HCT116 (cell line): ENCODE data around the gene MOK. TPM values are rescaled to one million over a fixed set of nuclear protein-coding genes. Genes with fewer than 3 reads are reported as not detected.

Experiments used
- ATAC-seq: fragments of 200-7000 bp; cut with Tn5 transposase; 2 replicates; pipeline ENCODE4 v1.9.1; 2020; ENCODE audit warnings: mild to moderate bottlenecking, moderate library complexity
- BruUV-seq: library from RNA; stranded (reverse); fragments of 400-500 nt; replicated peaks from 2 replicates; lab custom pipeline; 2021; lab: Mats Ljungman, UMichigan
- CTCF ChIA-PET: fragments of 300-600 bp; sonication (Branson Sonifier 250); formaldehyde crosslinking; loops from one replicate; lab custom pipeline; 2021; ENCODE audit warnings: antibody characterized with exemption; lab: Charles Lee
- POLR2A ChIA-PET: fragments of 300-600, 350-600 bp; sonication (Branson Sonifier 250); formaldehyde crosslinking; loops from one replicate; lab custom pipeline; 2021; ENCODE audit warnings: antibody characterized with exemption; lab: Charles Lee
- RAD21 ChIA-PET, 2 experiments: fragments of 300-600 bp; sonication (Branson Sonifier 250); formaldehyde crosslinking; loops; one replicate each; lab custom pipeline; 2023; ENCODE audit warnings: low total read pairs in 2 of 2; ENCODE audit not compliant: uncharacterized antibody in 2 of 2, unreplicated experiment in 2 of 2, low non-redundant PET in 1 of 2; lab: Charles Lee
- DNase-seq: peaks from one replicate; pipeline ENCODE4 v3.0.0-alpha.2; 2010; ENCODE audit warnings: low read depth, low spot score
- H2AFZ ChIP-seq: fragments of 200-600 bp; shearing (Covaris generic), sonication (generic); 2 replicates; pipeline ENCODE4 v1.6.1; 2017; ENCODE audit warnings: low read depth, mixed run types, mixed read lengths, antibody characterized with exemption, low read length; ENCODE audit not compliant: poor library complexity, severe bottlenecking
- H3K27ac ChIP-seq: 2 replicates; pipeline ENCODE4 v1.5.1; 2012; ENCODE audit warnings: low read depth, low read length
- H3K27me3 ChIP-seq: fragments of 200-600 bp; sonication (generic); 2 replicates; pipeline ENCODE4 v1.6.1; 2016; ENCODE audit warnings: mixed run types, low read length, mixed read lengths; ENCODE audit not compliant: insufficient read depth
- H3K36me3 ChIP-seq, 2 experiments: fragments of 200-500 bp in 1 of 2; fragments of 200-600 bp in 1 of 2; sonication (Bioruptor generic) in 1 of 2; sonication (generic) in 1 of 2; 2 replicates each; pipeline versions ENCODE4 v1.5.1 to v1.6.1; 2014 to 2016; ENCODE audit warnings: low read length in 2 of 2, inconsistent platforms in 1 of 2, mixed read lengths in 1 of 2, mixed run types in 1 of 2; ENCODE audit not compliant: insufficient read depth in 2 of 2, control insufficient read depth in 1 of 2
- H3K4me1 ChIP-seq, 2 experiments: fragments of 200-600 bp in 1 of 2; sonication (generic) in 1 of 2; 2 replicates each; pipeline versions ENCODE4 v1.5.1 to v1.6.1; 2012 to 2017; ENCODE audit warnings: low read length in 2 of 2, inconsistent platforms in 1 of 2, mild to moderate bottlenecking in 1 of 2, mixed read lengths in 1 of 2, mixed run types in 1 of 2, moderate library complexity in 1 of 2; ENCODE audit not compliant: insufficient read depth in 2 of 2, control insufficient read depth in 1 of 2
- H3K4me2 ChIP-seq: fragments of 200-600 bp; sonication (generic); 2 replicates; pipeline ENCODE4 v1.6.1; 2017; ENCODE audit warnings: mixed run types, low read length, mixed read lengths
- H3K4me3 ChIP-seq, 2 experiments: fragments of 200-600 bp in 1 of 2; sonication (generic) in 1 of 2; replicated peaks in 1 of 2; 2 replicates each; pipeline ENCODE4 v1.5.1; 2011 to 2016; ENCODE audit warnings: low read length in 2 of 2, control low read depth in 1 of 2, low read depth in 1 of 2, mild to moderate bottlenecking in 1 of 2, mixed read lengths in 1 of 2, mixed run types in 1 of 2
- H3K79me2 ChIP-seq: fragments of 200-600 bp; sonication (generic); 2 replicates; pipeline ENCODE4 v1.6.1; 2017; ENCODE audit warnings: mild to moderate bottlenecking, mixed run types, low read length, moderate library complexity, mixed read lengths; ENCODE audit not compliant: insufficient read depth
- H3K9ac ChIP-seq: fragments of 200-600 bp; sonication (generic); 2 replicates; pipeline ENCODE4 v1.6.1; 2016; ENCODE audit warnings: low read length, mixed read lengths
- H3K9me2 ChIP-seq: fragments of 200-600 bp; sonication (generic), shearing (Covaris generic); 2 replicates; pipeline ENCODE4 v1.6.1; 2017; ENCODE audit warnings: mixed run types, mild to moderate bottlenecking, moderate library complexity; ENCODE audit not compliant: insufficient read depth
- H3K9me3 ChIP-seq, 2 experiments: fragments of 200-500 bp in 1 of 2; fragments of 200-600 bp in 1 of 2; sonication (Bioruptor generic) in 1 of 2; sonication (generic) in 1 of 2; 2 replicates each; pipeline ENCODE4 v1.6.1; 2014 to 2017; ENCODE audit warnings: low read length in 2 of 2, mixed read lengths in 2 of 2, inconsistent platforms in 1 of 2, low read depth in 1 of 2, mild to moderate bottlenecking in 1 of 2, mixed run types in 1 of 2, moderate library complexity in 1 of 2; ENCODE audit not compliant: control insufficient read depth in 1 of 2, insufficient read depth in 1 of 2
- H4K20me1 ChIP-seq: fragments of 200-600 bp; sonication (generic), shearing (Covaris generic); 2 replicates; pipeline ENCODE4 v1.6.1; 2017; ENCODE audit warnings: mixed run types, mild to moderate bottlenecking, moderate library complexity; ENCODE audit not compliant: insufficient read depth
- CEBPB ChIP-seq: IDR thresholded peaks from 2 replicates; pipeline ENCODE4 v1.6.1; 2012; ENCODE audit warnings: low read depth
- ELF1 ChIP-seq: IDR thresholded peaks from 2 replicates; pipeline ENCODE4 v1.6.1; 2012; ENCODE audit warnings: low read depth, borderline replicate concordance
- EZH2 ChIP-seq: fragments of 200-600 bp; sonication (generic); IDR thresholded peaks from 2 replicates; pipeline ENCODE4 v1.6.1; 2017; ENCODE audit warnings: antibody characterized with exemption, mixed run types
- EZH2phosphoT487 ChIP-seq: fragments of 200-600 bp; IDR thresholded peaks from 2 replicates; pipeline ENCODE4 v1.6.1; 2018; ENCODE audit warnings: antibody characterized with exemption, borderline replicate concordance
- POLR2A ChIP-seq: IDR thresholded peaks from 2 replicates; pipeline ENCODE4 v1.7.0; 2011; ENCODE audit warnings: borderline replicate concordance; ENCODE audit not compliant: insufficient read depth, insufficient read length; ENCODE audit errors: extremely low read depth
- POLR2AphosphoS5 ChIP-seq: IDR thresholded peaks from 2 replicates; pipeline ENCODE4 v1.6.1; 2011; ENCODE audit warnings: mild to moderate bottlenecking, low read depth, low read length, moderate library complexity
- SRF ChIP-seq: IDR thresholded peaks from 2 replicates; pipeline ENCODE4 v1.6.1; 2012; ENCODE audit warnings: low read depth
- TCF7L2 ChIP-seq: IDR thresholded peaks from 2 replicates; pipeline ENCODE4 v1.7.0; 2011; ENCODE audit warnings: borderline replicate concordance, inconsistent platforms; ENCODE audit not compliant: insufficient read depth, insufficient read length; ENCODE audit errors: extremely low read depth
- ZBTB33 ChIP-seq: IDR thresholded peaks from 2 replicates; pipeline ENCODE4 v1.6.1; 2011; ENCODE audit warnings: mild to moderate bottlenecking, low read length, moderate library complexity; ENCODE audit not compliant: insufficient replicate concordance; ENCODE audit errors: extremely low read depth
- ZFX ChIP-seq: fragments of 450-650 bp; IDR thresholded peaks from 2 replicates; pipeline ENCODE4 v1.6.1; 2017
- intact Hi-C: fragments of 100-400 bp; cut with micrococcal nuclease; formaldehyde crosslinking; loops from 2 replicates; pipeline ENCODE4 v1.10.0; 2022
- total RNA-seq: library from RNA; stranded (reverse); gene quantifications from one replicate; pipeline ENCODE4 v1.2.1, GENCODE V29; 2021; ENCODE audit not compliant: unreplicated experiment

The MOK gene
- total RNA-seq, 1 experiment from 2014 or later: 9.4 TPM

DNA sequence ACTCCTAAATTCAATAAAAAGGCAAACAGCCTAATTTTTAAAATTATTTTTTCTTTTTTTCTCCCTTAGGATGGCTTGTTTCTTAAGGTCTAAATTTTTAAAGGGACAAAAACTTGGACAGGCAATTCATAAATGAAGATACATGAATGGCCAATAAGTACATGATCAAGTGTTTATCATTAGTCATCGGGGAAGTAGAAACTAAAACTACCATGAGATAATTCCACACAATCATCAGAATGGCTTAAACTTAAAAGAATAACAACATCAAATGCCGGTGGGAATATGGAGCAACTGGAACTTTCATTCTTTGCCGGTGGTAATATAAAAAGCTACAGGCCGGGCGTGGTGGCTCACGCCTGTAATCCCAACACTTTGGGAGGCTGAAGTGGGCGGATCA lies 29.1 kb downstream of the MOK start:
- no peaks in the 10 kb centered on the region for H3K9me3 ChIP-seq
- H3K27ac ChIP-seq: no peak overlapping the region
- DNase-seq: no peak
- H3K79me2 ChIP-seq: no peaks in the 10 kb centered on the region
- no peaks in the 10 kb centered on the region for H4K20me1 ChIP-seq
- TF ChIP-seq POLR2AphosphoS5 (no peak), ZBTB33 (no peak), ELF1 (no peak), CEBPB (no peak)
- no peak overlapping the region for H3K4me3 ChIP-seq
- H3K9ac ChIP-seq: no peak overlapping the region
- no peaks in the 10 kb centered on the region for H3K9me2 ChIP-seq
- no peak for ATAC-seq
- intact Hi-C loops: no loop called here
- POLR2A ChIA-PET: no interaction called here
- no peak overlapping the region for H2AFZ ChIP-seq
- RAD21 ChIA-PET: no interaction called here
- H3K36me3 ChIP-seq: no peaks in the 10 kb centered on the region
- BruUV-seq: no TSS peak
- peaks cover 29 to 45% of the 10 kb centered on the region in 2 experiments for H3K4me1 ChIP-seq
- no peak overlapping the region for H3K4me2 ChIP-seq
- CTCF ChIA-PET: no interaction called here
- H3K27me3 ChIP-seq: no peaks in the 10 kb centered on the region

- DNase-seq: no peak
- H3K9me2 ChIP-seq: no peaks in the 10 kb centered on the region
- POLR2A ChIA-PET: no interaction called here
- H3K4me3 ChIP-seq: no peak overlapping the region
- no peaks in the 10 kb centered on the region for H4K20me1 ChIP-seq
- peaks cover 5 to 10% of the 10 kb centered on the region in 2 experiments for H3K4me1 ChIP-seq
- no peak overlapping the region for H3K4me2 ChIP-seq
- no peak for ATAC-seq
- no peak overlapping the region for H3K27ac ChIP-seq
- no TSS peak for BruUV-seq
- no peaks in the 10 kb centered on the region for H3K79me2 ChIP-seq
- H3K36me3 ChIP-seq: no peaks in the 10 kb centered on the region
- intact Hi-C loops: no loop called here
- no peak overlapping the region for H3K9ac ChIP-seq
- TF ChIP-seq TCF7L2 (no peak), ZFX (no peak), POLR2A (no peak), EZH2phosphoT487 (no peak), SRF (no peak), EZH2 (no peak), ZBTB33 (no peak), POLR2AphosphoS5 (no peak)
- CTCF ChIA-PET: no interaction called here
- H3K27me3 ChIP-seq: no peaks in the 10 kb centered on the region
- no peaks in the 10 kb centered on the region for H3K9me3 ChIP-seq
- RAD21 ChIA-PET: no interaction called here
- no peak overlapping the region for H2AFZ ChIP-seq
Observed at GRCh38 chr14:102272392-102272791, 32.6 kb downstream of the MOK start.
